UCSD-AML1 (cell line): ENCODE results near the gene SPATA2L.
A peak's percentile ranks its signal among the peaks of the same experiment; 100 is the strongest.
"Not testable (repeated sequence)": the region's sequence is repeated elsewhere in the genome, so short reads cannot be mapped to it uniquely, and the experiment has no call there.

Source experiments
- DNase-seq: peaks from one replicate; lab custom pipeline; 2025; ENCODE audit not compliant: unreplicated experiment; lab: John Stamatoyannopoulos, UW

SPATA2L gene

DNA sequence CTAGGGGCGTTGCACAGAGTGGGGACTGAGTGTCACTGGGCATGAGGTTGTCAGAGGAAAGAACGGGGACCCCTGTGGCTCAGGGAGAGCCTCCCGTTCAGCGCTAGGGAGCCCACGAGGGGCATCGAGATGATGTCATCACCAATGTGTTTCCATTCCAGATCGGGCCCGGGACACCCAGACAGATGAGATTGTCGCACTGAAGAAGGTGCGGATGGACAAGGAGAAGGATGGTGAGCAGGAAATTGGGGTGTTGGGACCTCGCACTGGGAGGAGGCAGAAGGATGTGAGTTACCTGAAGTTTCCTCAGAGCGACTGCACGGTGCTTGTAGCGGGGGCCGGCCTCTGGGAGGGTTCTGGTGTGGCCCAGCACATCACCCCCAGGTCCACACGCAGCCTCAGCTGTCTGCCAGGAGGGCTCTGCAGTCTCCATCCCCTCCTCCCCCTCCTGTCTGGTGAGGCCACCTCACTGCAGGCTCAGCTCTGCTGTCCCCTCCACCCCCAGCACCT lies 11.1 kb downstream of the SPATA2L start:
- DNase-seq = no peak

DNA sequence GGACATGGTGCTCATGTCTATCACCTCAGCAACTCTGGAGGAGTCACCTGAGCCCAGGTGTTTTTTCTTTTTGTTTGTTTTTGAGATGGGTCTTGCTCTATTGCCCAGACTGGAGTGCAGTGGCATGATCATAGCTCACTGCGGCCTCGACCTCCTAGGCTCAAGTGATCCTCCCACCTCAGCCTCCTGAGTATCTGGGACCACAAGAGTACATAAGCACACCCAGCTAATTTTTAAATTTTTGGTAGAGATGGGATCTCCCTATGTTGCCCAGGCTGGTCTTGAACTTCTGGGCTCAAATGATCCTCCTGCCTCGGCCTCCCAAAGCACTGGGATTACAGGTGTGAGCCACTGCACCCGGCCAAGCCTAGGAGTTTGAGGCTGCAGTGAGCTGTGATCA lies 11.9 kb downstream of the SPATA2L start:
- not testable (repeated sequence) for DNase-seq

DNA sequence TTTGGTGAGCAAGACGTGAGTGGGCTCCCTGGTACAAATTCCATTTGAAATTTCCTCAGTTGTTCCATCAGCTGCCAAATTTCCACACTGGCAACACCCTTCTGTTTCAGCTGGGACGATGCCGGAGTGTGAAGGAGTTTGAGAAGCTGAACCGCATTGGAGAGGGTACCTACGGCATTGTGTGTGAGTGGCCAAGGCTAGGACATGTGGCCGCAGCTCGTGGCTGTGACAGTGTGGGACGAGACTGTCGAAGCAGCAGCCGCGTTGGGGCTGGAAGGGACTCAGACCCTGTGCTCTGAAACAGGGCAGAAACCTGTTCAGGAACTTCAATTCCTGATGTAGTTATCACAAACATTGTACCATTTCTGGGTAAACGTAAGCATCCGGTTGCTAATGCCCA lies 12.4 kb downstream of the SPATA2L start:
- no peak for DNase-seq

DNA sequence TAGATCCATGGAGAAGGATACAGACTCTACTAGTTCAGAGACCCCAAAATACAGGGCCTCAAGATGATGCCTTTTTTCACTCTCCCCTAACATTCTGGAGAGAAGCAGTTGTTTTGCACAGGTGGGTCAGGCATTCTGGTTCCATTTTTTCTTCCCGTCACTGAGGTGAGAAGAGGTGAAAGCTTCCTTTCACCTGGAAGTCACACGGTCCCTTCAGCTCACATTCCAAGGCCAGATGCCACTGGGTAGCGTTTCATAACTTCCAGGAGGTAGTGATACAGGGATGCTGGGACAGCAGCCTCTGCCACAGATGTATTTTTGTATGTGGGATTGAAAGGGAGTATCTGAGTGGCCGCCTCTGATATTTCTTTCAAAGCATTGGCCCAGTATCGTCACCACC lies 13.1 kb downstream of the SPATA2L start:
- DNase-seq = no peak

DNA sequence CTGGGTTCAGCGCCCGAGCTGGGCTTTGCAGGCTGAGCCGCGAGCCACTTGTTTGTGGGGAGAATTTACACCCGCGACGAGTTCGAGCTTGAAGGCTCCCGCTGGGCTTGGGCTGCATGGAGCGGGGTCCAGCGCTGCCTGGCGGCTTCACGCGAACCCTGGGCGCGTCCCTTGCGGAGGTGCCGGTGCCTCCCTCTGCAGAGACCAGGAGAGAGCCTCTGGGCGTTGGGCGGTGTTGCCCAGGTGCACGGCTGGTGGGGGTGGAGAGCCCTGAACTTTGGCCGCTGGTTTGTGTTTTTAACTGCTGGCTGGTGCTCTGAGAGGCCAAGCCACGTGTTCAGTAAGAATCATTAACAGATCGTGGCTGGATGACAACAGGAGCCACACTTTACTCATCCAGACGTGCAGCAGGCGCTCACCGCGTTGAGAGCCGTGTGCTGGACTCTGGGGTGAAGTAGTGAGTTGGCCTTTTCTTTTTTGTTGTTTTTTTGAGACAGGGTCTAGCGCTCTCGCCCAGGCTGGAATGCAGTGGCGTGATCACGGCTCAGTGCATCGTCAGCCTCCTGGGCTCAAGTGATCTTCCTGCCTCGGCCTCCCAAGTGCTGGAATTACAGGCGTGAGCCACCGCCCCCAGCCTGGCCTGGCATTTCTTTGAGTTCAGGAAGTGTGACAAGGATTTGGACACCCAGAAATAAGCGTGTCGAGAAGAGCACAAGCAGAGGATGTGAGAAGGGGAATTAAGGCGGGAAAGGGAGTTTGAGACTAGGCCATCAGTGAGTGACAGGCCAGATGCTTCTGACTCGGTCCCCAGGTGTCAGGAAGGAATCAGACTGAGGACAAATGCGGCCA lies 14.2 kb downstream of the SPATA2L start:
- no peak for DNase-seq

DNA sequence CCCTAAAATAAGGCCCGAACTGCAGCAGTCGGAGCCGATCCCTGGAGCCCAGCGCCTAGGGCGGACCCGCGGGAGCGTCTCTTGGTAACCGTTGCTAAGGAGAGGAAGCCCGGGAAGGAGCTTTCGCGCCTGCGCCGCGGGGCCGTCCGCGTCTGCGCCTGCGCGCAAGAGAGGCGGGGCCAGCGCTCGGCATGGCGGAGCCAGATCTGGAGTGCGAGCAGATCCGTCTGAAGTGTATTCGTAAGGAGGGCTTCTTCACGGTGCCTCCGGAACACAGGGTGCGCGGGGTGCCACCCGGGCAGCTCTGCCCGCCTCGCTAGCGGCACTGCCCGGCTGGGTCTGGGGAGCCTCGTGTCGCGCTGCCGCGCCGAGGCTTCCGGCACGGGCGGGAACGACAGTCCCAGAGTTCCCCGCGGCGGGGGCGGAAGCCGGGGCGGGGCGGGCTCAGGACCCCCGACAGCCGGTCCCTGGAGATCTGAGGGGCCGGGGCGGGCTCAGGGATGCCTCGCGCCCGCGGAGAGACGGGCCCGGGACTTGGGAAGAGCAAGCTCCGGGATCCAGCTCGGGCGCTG lies 14.9 kb downstream of the SPATA2L start, which contains the start of gene CDK10:
Gene CDK10 (plus strand): TSS at position 170 of the 572 bp plus-strand sequence. CDS start 22 bp downstream, at position 192.
- peak; percentile 92 for DNase-seq

DNA sequence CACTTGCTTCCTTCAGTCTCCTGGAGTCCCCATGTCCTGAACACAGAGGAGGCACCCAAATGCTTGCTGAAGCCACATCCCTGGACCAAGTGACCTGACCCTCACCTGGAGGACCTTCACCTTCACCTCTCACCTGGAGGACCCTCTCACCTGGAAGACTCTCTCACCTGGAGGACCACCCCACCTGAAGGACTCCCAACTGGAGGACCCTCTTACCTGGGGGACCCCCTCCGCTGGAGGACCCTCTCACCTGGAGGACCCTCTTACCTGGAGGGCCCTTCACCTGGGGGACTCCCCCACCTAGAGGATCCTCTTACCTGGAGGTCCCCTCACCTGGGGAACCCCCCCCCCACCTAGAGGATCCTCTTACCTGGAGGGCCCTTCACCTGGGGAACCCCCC lies 15.6 kb downstream of the SPATA2L start:
- DNase-seq = no peak

DNA sequence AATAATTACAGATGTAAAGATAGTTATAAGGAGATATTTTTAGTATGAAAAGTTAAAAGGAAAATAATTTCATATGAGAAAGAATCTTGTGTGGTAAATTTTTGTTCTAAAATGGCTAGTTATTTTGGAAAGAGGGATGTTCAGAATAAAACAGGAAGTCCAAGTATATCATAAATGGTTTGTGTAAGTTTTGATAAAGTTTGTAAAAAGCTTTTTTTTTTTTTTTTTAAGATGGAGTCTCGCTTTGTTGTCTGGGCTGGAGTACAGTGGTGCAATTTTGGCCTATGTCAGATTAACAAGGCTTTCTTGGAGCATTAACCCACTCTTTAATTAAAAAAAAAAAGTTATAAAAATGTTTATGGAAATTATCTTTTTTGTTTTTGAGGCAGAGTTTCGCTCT lies 23.2 kb downstream of the SPATA2L start:
- DNase-seq = no peak

DNA sequence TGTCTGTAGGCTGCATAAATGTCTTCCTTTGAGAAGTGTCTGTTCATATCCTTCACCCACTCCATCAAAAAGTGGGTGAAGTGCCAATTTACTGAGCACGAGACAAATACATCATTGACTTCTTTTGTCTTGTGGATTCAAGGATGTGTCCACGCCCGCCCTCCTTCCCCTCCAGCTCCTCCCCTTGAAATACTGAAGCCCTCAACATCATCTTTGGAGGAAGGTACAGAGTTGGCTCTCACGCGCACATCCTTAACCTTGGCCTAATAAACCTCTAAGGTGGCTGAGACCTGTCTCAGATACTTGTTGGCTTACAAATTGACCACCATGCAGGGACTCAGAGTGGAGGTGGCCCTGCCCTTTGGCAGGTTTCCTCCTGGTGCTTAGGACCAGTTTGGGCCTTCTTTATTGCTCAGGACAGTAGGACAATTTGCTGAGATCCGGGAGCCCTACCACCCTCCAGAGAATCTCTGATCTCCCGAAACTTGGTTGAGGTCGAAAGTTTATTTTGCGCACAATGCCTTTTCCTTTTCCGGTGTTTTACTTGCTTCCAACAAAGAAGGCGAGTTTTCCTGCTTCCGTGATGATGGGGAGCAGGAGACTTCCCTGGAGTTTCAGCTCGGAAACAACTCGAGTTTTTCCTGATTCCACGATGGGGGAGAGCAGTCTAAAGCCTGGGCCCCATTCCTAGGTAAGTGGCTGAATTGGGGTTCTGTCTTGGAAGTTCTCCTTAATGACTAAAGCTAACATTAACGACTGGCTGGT lies 29.1 kb downstream of the SPATA2L start:
- no peak for DNase-seq

DNA sequence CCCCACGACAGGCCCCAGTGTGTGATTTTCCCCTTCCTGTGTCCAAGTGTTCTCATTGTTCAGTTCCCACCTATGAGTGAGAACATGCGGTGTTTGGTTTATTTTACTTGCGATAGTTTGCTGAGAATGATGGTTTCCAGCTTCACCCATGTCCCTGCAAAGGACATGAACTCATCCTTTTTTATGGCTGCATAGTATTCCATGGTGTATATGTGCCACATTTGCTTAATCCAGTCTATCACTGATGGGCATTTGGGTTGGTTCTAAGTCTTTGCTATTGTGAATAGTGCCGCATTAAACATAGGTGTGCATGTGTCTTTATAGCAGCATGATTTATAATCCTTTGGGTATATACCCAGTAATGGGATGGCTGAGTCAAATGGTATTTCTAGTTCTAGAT lies 29.9 kb downstream of the SPATA2L start:
- not testable (repeated sequence) for DNase-seq

DNA sequence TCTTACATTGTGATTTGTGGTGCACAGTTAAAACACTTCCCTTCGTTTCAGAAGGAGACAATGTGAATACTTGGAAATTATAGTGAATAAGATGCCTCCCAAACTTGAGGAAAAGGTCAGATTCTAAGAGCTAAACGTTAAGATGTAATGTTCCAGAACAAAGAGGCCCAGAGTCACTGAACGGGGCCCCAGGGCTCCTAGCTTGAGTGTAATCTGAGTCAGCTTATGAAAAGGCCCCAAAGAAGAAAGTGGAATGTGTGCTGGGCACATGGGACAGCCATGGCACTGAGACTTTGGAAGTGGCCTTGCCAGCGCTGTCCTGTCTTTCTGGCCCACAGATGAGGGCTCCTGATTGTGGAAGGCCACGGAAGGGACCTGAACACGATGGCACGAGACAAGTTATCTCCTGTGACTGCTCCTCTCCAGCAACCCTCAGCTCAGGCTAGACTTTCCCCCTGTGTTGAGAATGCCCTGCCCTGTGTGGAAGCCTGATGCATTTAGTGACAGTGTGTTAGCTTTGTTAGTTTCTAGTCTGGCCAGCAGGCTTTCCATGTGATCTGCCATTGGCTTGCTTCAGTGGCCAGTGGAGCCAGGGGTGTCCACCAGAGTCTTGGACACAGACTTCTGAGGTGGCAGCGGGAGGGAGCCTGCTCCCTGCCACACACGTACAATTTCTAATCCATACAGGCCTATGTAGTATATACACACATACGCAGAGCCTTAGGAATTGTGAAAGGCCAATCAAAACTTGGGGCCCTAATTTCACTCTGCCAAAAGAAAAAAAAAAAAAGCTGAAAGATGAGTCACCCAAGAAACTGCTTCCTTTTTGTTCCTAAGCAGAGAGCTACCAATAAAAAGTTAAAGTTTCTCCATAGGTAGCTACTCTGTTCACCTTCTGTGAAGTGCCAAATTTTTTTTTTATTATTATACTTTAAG lies 30.7 kb downstream of the SPATA2L start:
- no peak for DNase-seq

DNA sequence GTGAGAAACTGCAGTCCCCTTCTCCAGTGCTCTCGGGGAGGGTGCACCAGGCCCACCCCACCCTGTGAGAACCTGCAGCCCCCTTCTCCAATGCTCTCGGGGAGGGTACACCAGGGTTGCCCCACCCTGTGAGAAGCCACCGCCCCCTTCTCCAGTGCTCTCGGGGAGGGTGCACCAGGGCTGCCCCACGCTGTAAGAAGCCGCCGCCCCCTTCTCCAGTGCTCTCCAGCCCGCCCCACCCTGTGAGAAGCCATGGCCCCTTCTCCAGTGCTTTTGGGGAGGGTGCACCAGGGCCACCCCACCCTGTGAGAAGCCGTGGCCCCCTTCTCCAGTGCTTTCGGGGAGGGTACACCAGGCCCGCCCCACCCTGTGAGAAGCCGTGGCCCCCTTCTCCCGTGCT lies 31.8 kb downstream of the SPATA2L start:
- DNase-seq = no peak

DNA sequence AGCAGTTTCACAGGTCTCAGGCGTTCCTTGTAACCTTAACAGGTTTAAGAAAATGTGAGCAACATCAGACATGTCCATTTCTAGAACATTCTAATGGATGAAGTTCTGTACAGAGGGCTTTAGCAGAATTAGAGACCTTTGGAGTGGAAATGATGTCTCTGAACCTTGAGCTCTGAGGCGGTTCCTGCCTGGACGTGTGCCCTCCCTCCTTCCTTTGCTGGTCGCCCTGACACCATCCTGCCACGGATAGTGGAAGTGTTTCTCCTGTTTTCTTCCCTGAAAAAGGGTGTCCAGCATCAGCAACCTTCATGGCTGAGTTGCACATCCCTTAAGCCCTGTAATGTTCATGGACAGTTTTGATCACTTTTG lies 32.7 kb downstream of the SPATA2L start:
- no peak for DNase-seq

DNA sequence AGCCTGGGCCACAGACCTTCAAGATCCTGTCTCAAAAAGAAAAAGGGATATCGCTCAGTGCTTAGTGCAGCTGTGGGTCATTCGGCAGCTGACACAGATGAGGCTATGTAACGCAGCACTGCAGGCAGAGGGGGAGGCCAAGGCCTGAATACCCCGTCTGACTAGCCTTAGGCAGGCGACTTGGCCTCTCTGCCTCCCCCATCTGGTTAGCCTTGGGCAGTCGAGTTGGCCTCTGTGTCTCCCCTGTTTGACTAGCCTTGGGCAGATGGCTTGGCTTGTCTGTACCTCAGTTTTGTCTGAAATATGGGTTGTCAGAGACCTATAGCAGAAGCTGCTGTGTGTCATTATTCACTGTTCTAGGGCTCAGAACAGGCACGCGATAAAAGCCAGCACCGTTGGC lies 33.9 kb downstream of the SPATA2L start:
- DNase-seq = no peak

DNA sequence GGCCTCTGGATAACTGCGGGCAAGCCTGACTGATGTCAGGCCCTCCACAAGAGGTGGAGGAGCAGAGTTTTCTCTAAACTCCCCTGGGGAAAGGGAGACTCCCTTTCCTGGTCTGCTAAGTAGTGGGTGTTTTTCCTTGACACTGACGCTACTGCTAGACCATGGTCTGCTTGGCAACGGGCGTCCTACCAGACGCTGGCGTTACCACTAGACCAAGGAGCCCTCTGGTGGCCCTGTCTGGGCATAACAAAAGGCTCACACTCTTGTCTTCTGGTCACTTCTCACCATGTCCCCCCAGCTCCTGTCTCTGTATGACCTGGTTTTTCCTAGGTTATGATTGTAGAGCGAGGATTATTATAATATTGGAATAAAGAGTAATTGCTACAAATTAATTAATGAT lies 34.5 kb downstream of the SPATA2L start:
- DNase-seq = peak; percentile 23

DNA sequence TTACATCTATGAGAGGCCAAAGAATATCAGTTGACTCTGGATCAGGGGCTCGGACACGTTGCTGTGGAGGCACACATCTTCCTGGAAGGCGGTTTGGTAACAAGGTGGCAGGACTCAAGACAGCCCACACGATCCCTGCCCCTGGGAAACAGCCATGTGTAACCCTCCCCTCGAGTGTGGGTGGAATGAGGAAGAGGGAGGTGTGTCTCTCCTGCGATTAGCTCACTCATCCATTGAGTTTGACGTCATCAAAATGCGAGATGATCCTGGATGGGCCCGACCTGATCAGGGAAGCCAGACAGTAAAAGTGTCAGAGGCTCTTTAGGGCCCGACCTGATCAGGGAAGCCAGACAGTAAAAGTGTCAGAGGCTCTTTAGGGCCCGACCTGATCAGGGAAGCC lies 37.3 kb downstream of the SPATA2L start:
- DNase-seq = not testable (repeated sequence)

DNA sequence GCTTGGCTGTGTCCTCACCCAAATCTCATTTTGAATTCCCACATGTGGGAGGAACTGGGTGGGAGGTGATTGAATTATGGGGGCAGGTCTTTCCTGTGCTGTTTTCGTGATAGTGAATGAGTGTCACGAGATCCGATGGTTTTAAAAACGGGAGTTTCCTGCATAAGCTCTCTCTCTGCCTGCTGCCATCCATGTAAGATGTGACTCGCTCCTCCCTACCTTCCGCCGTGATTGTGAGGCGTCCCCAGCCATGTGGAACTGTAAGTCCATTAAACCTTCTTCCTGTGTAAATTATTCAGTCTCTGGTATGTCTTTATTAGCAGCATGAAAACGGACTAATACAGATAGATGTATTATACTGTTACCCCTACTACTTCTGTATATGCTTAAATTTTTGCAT lies 40.3 kb downstream of the SPATA2L start:
- no peak for DNase-seq

DNA sequence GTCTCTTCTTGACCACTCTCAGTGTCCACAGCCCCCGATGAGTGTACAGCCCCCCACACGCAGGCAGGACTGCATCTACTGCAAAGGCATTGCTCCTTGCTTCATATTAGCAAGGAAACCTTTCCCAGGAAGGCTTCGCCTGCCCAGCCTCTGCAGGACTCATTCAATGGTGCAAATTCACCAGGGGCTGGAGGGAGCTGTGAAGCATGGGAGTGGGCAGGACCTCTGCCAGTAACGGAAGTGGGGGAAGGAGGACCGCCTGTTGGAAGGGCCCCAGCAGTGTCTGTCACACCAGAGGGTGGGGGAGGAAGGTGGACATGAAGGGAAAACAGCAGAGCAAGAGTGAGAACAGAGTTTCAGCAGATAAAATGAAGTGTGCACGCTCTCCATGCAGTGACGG lies 41.4 kb downstream of the SPATA2L start:
- DNase-seq = no peak

DNA sequence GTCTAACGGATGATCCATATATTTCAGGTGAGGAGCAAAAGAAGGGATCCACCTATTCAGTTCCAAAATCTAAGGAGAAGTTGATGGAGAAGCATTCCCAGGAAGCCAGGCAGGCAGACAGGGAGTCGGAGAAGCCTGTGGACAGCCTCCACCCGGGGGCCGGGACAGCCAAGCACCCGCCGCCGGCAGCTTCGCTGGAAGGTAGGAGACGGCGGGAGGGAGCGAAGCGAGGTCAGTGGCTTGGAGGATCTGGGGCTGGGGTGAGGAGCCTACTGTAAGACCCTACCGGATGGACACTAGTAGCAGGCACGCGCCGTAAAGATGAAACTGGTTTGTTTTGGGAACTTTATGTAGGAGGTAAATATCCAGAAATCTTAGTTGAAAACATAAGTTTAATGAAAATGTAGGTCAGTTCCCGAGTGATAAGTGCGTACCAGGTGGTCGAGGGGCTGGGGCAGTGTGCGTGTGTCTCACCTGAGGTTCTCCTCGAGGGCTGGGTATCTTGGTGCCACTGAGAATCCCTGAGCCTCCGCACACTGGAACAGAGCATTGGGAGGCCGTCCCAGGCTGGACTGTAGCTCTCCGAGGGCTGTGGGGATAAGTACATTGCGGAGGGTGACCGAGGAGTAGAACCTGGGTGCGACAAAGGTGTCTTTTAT lies 43.2 kb downstream of the SPATA2L start:
- peak; percentile 43 for DNase-seq
